ENCODE measurements around the gene FOXJ1. TPM values are rescaled to one million over a fixed set of nuclear protein-coding genes. Genes with fewer than 3 reads are reported as not detected.

The FOXJ1 gene
- total and polyA plus RNA-seq, 8 donors: 0.12 to 6.7 (median 1.3) TPM; not detected in 3

- Histone ChIP-seq H3K27ac (peak overlapping the region; percentile 69 to 86 (median 82)), H3K4me1 (peaks cover 16 to 48% (median 36%) of the 10 kb centered on the region in 4 donors), H3K4me3 (peak overlapping the region; percentile 91 to 94 (median 91)), H3K27me3 (no peaks in the 10 kb centered on the region), H3K36me3 (peaks cover 30 to 41% (median 38%) of the 10 kb centered on the region in 4 donors), H3K9me3 (no peaks in the 10 kb centered on the region)
- 0 to 8% (median 0%) methylated on average over 2 to 4 of the region's 4 CpGs for WGBS, 5 donors
- no peak for DNase-seq
- TF ChIP-seq CTCF (IDR thresholded peaks at IDR 0.05) (no peak), POLR2AphosphoS5 (IDR thresholded peaks at IDR 0.05) (no peak), EP300 (IDR thresholded peaks at IDR 0.05) (no peak), POLR2A (IDR thresholded peaks at IDR 0.05) (no peak)
- intact Hi-C loops (cut with DNase I; ENCODE audit: low total_unique reads): no loop called here
Observed at GRCh38 chr17:76102944-76103273, 38.1 kb downstream of the FOXJ1 start.

GRCh38 chr17:76097716-76098295 lies 43.2 kb downstream of the FOXJ1 start:
- no peak for DNase-seq
- TF ChIP-seq POLR2A (IDR thresholded peaks at IDR 0.05) (no peak), CTCF (IDR thresholded peaks at IDR 0.05) (no peak), EP300 (IDR thresholded peaks at IDR 0.05) (no peak), POLR2AphosphoS5 (IDR thresholded peaks at IDR 0.05) (no peak)
- peaks cover 9 to 18% (median 13%) of the 10 kb centered on the region in 4 donors for H3K4me1 ChIP-seq
- no peak overlapping the region for H3K4me3 ChIP-seq
- 90 to 97% (median 93%) methylated on average over 19 of the region's 19 CpGs for WGBS, 5 donors
- H3K36me3 ChIP-seq: peaks cover 63 to 92% (median 89%) of the 10 kb centered on the region in 4 donors
- H3K9me3 ChIP-seq: no peaks in the 10 kb centered on the region
- intact Hi-C loops (cut with DNase I; ENCODE audit: low total_unique reads): no loop called here
- H3K27ac ChIP-seq: no peak overlapping the region
- H3K27me3 ChIP-seq: no peaks in the 10 kb centered on the region

GRCh38 chr17:76095943-76096342 lies 45.1 kb downstream of the FOXJ1 start:
- H3K9me3 ChIP-seq: no peaks in the 10 kb centered on the region
- no peak overlapping the region for H3K27ac ChIP-seq
- no peak overlapping the region for H3K4me3 ChIP-seq
- peaks cover 62 to 100% (median 99%) of the 10 kb centered on the region in 4 donors for H3K36me3 ChIP-seq
- H3K27me3 ChIP-seq: no peaks in the 10 kb centered on the region
- intact Hi-C loops (cut with DNase I; ENCODE audit: low total_unique reads): no loop called here
- 81 to 95% (median 90%) methylated on average over 13 of the region's 13 CpGs for WGBS, 5 donors
- H3K4me1 ChIP-seq: no peaks in the 10 kb centered on the region
- DNase-seq: no peak
- TF ChIP-seq POLR2A (IDR thresholded peaks at IDR 0.05): no peak
- TF ChIP-seq EP300 (IDR thresholded peaks at IDR 0.05): no peak
- TF ChIP-seq CTCF (IDR thresholded peaks at IDR 0.05): no peak
- TF ChIP-seq POLR2AphosphoS5 (IDR thresholded peaks at IDR 0.05): no peak

GRCh38 chr17:76094046-76094445 lies 47.0 kb downstream of the FOXJ1 start:
- WGBS, 5 donors: 87 to 96% (median 88%) methylated on average over 10 to 11 of the region's 11 CpGs
- H3K4me3 ChIP-seq: no peak overlapping the region
- TF ChIP-seq POLR2A (IDR thresholded peaks at IDR 0.05): no peak
- peaks cover 66 to 100% (median 99%) of the 10 kb centered on the region in 4 donors for H3K36me3 ChIP-seq
- DNase-seq: no peak
- intact Hi-C loops (cut with DNase I; ENCODE audit: low total_unique reads): no loop called here
- no peaks in the 10 kb centered on the region for H3K9me3 ChIP-seq
- H3K27me3 ChIP-seq: no peaks in the 10 kb centered on the region
- H3K4me1 ChIP-seq: no peaks in the 10 kb centered on the region
- no peak overlapping the region for H3K27ac ChIP-seq
